Germinal center (tissue), 1 donor: ENCODE results near the gene TRANK1.

ENCODE experiments used
- DNase-seq: peaks from one replicate; pipeline ENCODE4 v3.0.0; 2012; ENCODE audit warnings: mixed read lengths, low spot score

Gene TRANK1

DNA sequence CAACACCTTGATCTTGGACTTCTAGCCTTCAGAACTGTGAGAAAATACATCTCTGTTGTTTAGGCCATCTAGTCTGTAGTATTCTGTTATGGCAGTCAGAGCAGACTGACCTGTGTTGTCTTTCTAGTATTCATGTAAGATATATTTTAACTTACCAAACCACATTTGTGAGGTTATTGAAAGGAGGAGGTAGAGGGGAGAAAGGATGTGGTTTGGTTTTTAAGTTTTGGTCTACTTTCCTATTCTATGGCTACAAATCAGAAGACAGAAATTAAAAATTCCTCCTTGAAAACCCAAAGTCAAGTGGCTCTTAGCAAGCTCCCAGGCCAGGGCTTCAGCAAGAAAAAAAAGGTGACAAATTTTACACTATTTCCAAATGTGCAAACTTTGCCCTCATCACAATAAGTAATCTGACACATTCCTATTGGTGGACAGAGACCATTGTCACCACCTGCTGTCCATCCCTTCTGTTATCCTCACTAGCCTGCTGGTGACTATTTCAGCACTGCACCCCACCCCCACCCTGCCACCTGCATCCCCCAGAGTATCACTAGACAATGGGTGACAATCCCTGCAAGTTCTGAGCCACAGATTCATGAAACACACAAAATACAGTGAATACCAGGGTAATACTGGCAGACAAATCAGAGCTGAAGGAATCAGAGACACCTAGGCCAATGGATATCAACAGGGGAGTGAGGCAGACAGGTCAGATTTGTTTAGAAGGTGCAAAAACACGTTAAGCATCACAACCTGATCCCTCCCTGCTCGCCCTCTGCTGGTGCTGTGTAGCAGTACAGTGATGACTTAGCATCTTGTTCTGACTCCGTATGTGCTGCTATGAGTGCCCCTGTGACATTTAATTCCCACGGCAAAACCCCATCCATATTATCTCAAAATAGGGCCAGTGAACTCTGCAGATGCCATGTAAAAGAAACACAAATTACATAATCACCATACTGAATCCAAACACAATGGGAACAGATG is 101.5 kb downstream of the TRANK1 start:
- DNase-seq: peak; percentile 25

- no peak for DNase-seq
Measured at GRCh38 chr3:36842275-36842674, 102.6 kb downstream of the TRANK1 start.

DNA sequence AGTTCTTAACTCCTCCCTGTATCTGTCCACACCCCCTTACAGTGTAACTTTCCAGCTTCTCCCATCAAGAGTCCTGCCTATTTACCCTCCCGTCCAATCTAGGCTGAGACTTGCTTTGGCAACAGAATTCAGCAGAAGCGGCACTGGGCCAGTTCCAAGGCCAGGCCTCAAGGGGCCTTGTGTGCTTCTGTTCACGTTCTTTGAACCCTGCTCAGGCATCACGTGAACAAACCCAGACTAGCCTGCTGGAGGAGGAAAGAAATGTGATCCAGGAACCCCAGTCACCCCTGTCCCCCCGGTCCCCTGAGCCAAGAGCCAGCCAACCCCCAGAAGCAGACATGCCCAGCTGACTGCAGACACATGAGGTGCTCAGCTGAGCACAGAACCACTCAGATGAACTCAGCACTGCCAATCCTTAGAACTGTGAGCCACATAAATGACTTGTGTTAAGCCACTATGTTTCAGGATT is 104.4 kb downstream of the TRANK1 start:
- DNase-seq: no peak

DNA sequence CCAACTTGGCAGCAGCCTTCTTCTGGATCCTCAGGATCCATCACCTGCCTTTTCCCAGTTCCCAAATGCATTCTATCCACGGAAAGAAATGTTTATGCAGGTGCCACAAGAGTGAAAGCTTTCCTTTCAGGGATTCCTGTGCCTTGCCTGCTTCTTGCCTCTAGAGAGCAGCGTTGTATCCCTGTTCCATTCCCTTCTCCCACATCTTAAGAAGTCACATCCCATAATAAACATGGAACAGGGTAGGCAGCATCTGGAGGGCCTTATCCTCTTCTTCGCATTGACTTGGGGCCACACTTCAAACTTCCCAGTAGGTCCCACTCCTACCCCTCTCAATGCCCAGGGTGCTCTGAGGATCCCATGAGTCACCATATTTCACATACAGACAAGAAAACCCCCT is 107.8 kb downstream of the TRANK1 start:
- DNase-seq: no peak

GRCh38 chr3:36833160-36833814 is 111.6 kb downstream of the TRANK1 start:
- DNase-seq: no peak

DNA sequence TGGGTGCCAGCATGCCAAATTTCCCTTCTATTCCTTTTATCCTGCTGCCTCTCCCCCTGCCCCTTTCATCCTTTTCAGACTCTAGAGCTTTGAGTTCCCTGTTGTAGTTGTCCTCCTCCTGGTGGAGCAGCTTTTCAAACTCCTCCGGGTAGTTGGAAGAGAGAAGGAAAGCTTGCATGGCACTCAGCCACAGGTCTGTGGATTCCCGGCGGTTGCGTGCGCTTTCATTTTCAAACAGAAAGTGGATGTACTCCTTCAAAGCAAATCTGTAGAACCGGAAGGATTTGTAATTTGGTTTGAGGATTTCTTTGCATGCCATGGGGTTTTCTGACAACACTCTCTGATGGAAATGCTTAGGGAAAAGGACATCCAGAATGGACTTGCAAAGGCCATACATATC is 112.4 kb downstream of the TRANK1 start:
- no peak for DNase-seq

DNA sequence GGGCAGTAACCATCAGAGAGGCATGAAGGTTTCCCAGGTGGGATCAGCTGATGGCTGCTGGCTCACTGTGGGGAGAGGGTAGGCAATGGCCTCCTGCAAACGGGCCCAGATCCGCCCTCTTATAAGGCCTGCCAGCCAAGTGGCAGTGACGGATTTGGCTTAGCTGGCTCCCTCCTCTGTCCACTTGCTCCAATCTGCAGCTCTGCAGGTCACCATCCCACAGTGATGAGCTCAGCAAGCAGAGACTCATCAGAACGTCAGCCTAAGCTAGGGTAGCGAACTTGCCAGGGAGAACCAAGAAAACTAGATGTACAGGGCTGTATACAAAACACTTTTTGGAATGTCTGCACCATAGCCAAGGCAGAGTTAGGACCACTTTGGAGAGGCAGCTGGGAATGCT is 117.7 kb downstream of the TRANK1 start:
- no peak for DNase-seq

- DNase-seq: no peak
Measured at GRCh38 chr3:36826240-36826639, 118.6 kb downstream of the TRANK1 start.

DNA sequence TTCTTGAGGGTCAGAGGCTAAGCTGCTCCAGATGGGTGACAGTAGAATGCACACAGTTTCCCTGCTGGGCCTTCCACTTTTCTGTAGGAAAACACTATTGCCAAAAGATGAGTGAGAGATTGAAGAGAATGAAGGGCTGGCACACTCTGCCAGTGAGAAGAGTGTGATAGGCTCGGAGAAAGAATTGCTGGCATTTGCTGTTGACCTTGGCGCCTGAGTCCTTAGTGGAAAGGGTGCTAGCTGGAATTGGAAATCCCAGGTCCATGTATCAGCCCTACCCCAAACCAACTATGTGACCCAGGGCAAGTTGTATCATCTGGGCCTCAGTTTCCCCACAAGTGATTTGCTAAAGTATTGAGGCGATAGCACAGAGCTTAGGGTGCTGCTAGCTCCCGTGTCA is 120.4 kb downstream of the TRANK1 start:
- DNase-seq: no peak

DNA sequence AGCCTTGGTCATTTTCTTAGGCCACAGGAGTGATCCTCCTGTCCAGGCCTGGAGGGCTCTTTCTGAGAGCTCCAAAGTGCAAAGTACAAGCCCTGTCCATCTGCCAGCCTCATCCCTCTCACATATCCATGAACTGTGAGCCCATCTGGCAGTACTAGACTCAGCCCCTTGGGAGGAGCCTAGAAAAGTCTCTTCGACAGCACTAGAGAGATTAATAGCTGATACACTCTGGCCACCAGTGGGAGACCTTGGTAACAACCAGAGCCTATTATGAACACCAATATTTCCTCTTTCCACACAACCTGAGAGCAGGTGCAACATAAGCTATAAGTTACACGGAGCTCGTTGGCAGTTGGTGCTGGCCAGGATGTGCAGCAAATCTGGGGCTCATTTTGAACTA is 121.0 kb downstream of the TRANK1 start:
- DNase-seq: no peak

GRCh38 chr3:36820083-36820482 is 124.8 kb downstream of the TRANK1 start:
- DNase-seq: no peak

- DNase-seq: no peak
Measured at GRCh38 chr3:36817806-36818533, 126.9 kb downstream of the TRANK1 start.

DNA sequence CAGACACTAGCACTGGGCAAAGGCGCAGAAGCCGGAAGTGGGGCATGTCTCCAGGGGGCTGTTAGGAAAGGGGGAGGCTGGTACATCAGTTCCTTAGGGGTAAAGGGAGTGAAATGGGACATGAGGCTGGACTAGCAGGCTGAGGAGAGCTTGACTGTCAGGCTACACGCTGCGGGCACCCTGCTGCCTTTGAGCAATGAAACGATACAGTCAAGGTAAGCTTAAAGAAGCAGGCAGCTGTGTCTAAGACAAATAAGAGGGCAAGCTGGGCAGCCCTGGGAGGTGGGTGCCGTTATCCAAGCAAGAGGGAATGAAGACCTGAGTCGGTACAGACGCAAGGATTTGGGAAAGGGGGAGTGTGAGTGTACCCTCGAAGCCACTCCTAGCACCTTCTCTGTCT is 129.5 kb downstream of the TRANK1 start:
- no peak for DNase-seq

- no peak for DNase-seq
Measured at GRCh38 chr3:36814776-36815175, 130.1 kb downstream of the TRANK1 start.

DNA sequence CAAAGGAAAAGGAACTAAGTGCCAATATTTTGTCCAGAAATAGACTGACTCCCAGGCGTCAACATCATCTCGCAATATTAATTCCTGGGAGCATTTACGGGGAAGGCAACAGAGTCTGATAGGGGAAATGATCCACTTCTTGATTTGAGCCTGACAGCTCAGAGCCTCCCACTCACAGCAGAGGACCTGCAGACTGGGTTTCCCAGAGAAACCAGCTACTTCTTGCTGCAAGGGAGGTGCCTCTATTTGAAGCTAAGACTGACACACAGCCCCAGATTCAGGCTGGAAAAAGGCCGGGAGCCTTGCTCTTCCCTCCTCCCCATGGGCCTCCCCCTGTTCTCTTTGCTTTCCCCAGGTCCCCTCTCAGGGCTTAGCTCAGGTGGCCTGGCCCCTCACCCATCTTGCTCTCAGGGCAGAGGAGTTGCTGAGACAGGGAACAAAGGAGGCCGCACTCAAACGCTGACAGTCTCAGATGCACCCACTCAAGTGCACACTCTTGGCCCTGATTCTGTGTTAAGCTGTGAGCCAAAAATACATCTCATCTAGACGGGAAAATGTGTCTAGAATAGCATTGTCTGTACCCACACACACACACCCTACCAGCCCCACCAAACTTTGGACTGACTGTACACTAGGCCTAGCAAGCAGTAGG is 130.7 kb downstream of the TRANK1 start:
- no peak for DNase-seq

DNA sequence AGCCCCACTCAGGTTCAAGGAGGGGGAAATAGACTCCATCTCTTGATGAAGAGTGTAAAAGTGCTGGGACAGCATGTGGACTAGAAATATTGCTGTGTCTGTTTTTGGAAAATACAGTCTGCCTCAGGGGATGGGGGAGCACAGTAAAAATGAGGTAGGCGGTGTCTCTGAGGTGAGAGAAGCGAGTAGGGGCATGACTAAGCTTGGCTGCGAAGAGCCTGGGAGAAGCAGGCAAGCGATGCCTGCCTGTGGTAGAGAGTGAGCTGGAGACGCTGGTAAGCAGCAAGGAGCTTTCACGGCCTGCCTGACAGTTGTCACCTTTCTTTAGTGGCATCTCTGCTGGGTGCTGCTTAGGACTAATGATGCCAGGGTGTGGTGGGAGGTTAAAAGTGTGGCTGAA is 131.5 kb downstream of the TRANK1 start:
- no peak for DNase-seq

GRCh38 chr3:36812240-36812639 is 132.6 kb downstream of the TRANK1 start:
- no peak for DNase-seq

- DNase-seq: no peak
Measured at GRCh38 chr3:36811768-36812167, 133.1 kb downstream of the TRANK1 start.

- no peak for DNase-seq
Measured at GRCh38 chr3:36804295-36805055, 140.4 kb downstream of the TRANK1 start.

DNA sequence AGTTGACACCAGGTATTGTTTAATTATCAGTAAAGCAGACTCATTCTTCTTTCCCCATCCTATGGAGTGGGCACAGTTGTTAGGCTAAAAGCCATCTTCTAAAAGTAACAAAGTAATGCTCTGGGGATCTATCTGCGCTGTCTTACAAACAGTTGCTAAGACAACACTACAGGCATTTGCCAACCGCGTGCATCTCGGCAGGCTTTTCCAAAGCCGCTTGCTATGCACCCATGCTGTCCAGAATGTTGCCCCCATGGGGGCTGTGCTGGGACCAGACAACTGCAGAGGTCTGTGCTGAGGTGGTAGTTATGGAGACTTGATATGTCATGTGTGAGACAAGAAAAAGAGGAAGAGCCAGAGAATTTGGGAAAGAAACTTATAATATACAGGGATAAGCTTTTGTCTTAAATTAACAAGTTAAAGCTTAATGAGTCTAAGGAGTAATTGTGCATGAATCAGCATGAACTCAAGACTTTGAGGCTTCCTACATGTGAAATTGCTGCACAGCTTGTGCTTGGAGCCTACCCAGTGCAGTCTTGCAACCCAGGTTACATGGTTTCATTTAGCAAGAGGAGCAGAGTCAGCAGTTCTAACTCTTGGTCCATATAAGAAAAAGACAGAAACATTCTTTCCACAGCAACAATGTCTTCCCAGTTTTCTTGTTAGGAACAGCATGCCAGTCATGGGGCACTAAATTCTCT is 141.6 kb downstream of the TRANK1 start:
- DNase-seq: no peak
